SK-N-MC (cell line): ENCODE results near the gene PPP1R26.

Source experiments
- EZH2 ChIP-seq: fragments of 200-600 bp; sonication (generic); IDR thresholded peaks from one replicate; pipeline ENCODE4 v1.6.1; 2017; ENCODE audit warnings: antibody characterized with exemption
- FOXP2 ChIP-seq: optimal IDR thresholded peaks from 2 replicates; pipeline ENCODE3; 2011; ENCODE audit warnings: mild to moderate bottlenecking, moderate library complexity; ENCODE audit not compliant: insufficient read depth; ENCODE audit errors: extremely low read length, control extremely low read depth
- POLR2AphosphoS5 ChIP-seq: IDR thresholded peaks from 2 replicates; pipeline ENCODE4 v1.6.1; 2012; ENCODE audit warnings: mild to moderate bottlenecking, low read depth, low read length, borderline replicate concordance

DNA sequence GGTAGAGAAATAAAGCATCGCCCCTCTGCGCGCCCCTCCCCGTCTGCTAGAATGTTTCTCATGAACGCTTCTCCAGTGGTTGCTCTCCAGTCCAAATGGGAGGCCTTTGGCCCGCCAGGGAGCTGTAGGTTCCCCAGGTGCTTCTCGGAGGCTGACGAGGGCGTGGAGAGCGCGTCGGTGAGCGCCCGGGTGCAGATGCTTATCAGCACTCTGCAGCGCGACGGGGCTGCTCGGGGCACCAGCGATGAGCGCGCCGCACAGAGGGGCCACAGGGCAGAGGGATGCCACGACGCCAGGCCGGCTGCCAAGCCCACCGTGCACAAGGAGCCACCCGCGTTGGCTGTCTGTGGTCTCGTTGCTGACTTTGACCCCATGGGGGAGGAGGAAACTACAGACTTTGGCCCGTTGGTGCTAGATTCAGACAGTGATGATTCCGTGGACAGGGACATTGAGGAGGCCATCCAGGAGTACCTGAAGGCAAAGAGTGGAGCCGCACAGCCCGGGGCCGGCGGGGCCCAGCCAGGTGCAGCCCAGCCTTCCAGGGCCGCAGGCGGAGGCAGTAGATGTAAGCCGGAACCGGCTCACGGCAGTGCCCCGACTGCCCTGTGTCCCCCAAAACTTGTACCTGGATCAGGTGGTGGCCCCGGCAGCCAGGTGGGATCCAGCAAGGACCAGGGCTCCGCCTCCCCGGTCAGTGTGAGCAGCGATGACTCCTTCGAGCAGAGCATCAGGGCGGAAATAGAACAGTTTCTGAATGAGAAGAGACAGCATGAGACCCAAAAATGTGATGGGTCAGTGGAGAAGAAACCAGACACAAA, 5.1 kb downstream of the PPP1R26 start:
- TF ChIP-seq POLR2AphosphoS5 (no peak), EZH2 (no peak), FOXP2 (no peak)
